Liver (tissue), 9 donors: ENCODE results near the gene ZNF628. TPM values are rescaled to one million over a fixed set of nuclear protein-coding genes. Genes with fewer than 3 reads are reported as not detected.

Experiments
- DNase-seq: peaks from one replicate; pipeline ENCODE4 v3.0.0-alpha.2; 2017; ENCODE audit warnings: low spot score
- H3K27ac ChIP-seq, 2 donors: one replicate each; pipeline ENCODE4 v1.7.0; 2013; ENCODE audit warnings: inconsistent platforms in 2 of 2, low read length in 2 of 2, control low read depth in 1 of 2, low read depth in 1 of 2, mild to moderate bottlenecking in 1 of 2
- H3K27me3 ChIP-seq, 4 donors: one replicate each; pipeline versions ENCODE4 v1.6.1 to v1.7.0; 2013; ENCODE audit warnings: low read length in 3 of 4, inconsistent platforms in 1 of 4, mild to moderate bottlenecking in 1 of 4, moderate library complexity in 1 of 4; ENCODE audit not compliant: control insufficient read depth in 4 of 4, insufficient read depth in 4 of 4
- H3K36me3 ChIP-seq, 4 donors: one replicate each; pipeline versions ENCODE4 v1.6.1 to v1.7.0; 2013; ENCODE audit warnings: low read length in 3 of 4, mild to moderate bottlenecking in 3 of 4, low read depth in 1 of 4, moderate library complexity in 1 of 4; ENCODE audit not compliant: control insufficient read depth in 4 of 4, insufficient read depth in 3 of 4
- H3K4me1 ChIP-seq, 4 donors: one replicate each; pipeline versions ENCODE4 v1.6.1 to v1.7.0; 2013; ENCODE audit warnings: low read length in 3 of 4, mild to moderate bottlenecking in 3 of 4, moderate library complexity in 1 of 4; ENCODE audit not compliant: control insufficient read depth in 4 of 4, insufficient read depth in 4 of 4
- H3K4me3 ChIP-seq, 3 donors: one replicate each; pipeline versions ENCODE4 v1.6.1 to v1.7.0; 2013; ENCODE audit warnings: low read length in 3 of 3, control low read depth in 1 of 3, low read depth in 1 of 3, mild to moderate bottlenecking in 1 of 3
- H3K9ac ChIP-seq, 2 donors: one replicate each; pipeline ENCODE4 v1.7.0; 2013; ENCODE audit warnings: low read length in 2 of 2, mild to moderate bottlenecking in 2 of 2, moderate library complexity in 2 of 2, control low read depth in 1 of 2, low read depth in 1 of 2
- H3K9me3 ChIP-seq, 4 donors: one replicate each; pipeline versions ENCODE4 v1.6.1 to v1.7.0; 2013; ENCODE audit warnings: low read length in 3 of 4; ENCODE audit not compliant: control insufficient read depth in 4 of 4
- EGR1 ChIP-seq, 2 donors: IDR thresholded peaks; 2 replicates each; pipeline ENCODE4 v1.6.1; 2016 to 2018; ENCODE audit warnings: antibody characterized with exemption in 2 of 2, low read depth in 2 of 2
- FOXA1 ChIP-seq: IDR thresholded peaks from 2 replicates; pipeline ENCODE4 v1.6.1; 2016; ENCODE audit warnings: antibody characterized with exemption
- FOXA2 ChIP-seq: IDR thresholded peaks from 2 replicates; pipeline ENCODE4 v1.6.1; 2016; ENCODE audit warnings: antibody characterized with exemption
- HNF4A ChIP-seq, 2 donors: conservative IDR thresholded peaks; 2 replicates each; pipeline ENCODE4 v1.6.1; 2016; ENCODE audit warnings: antibody characterized with exemption in 2 of 2, mild to moderate bottlenecking in 2 of 2
- JUND ChIP-seq, 2 donors: IDR thresholded peaks; 2 replicates each; pipeline ENCODE4 v1.6.1; 2016; ENCODE audit warnings: antibody characterized with exemption in 2 of 2
- NR2F2 ChIP-seq: IDR thresholded peaks from 2 replicates; pipeline ENCODE4 v1.6.1; 2016; ENCODE audit warnings: antibody characterized with exemption
- RAD21 ChIP-seq, 2 donors: IDR thresholded peaks; 2 replicates each; pipeline ENCODE4 v1.6.1; 2016; ENCODE audit warnings: antibody characterized with exemption in 2 of 2, mild to moderate bottlenecking in 2 of 2
- RXRA ChIP-seq, 2 donors: IDR thresholded peaks; 2 replicates each; pipeline ENCODE4 v1.6.1; 2017 to 2018; ENCODE audit warnings: antibody characterized with exemption in 2 of 2, mild to moderate bottlenecking in 1 of 2
- SP1 ChIP-seq: IDR thresholded peaks from 2 replicates; pipeline ENCODE4 v1.6.1; 2018; ENCODE audit warnings: antibody characterized with exemption, mild to moderate bottlenecking
- TAF1 ChIP-seq: conservative IDR thresholded peaks from 2 replicates; pipeline ENCODE4 v1.6.1; 2016; ENCODE audit warnings: antibody characterized with exemption, mild to moderate bottlenecking
- YY1 ChIP-seq: IDR thresholded peaks from 2 replicates; pipeline ENCODE4 v1.6.1; 2016; ENCODE audit warnings: antibody characterized with exemption, mild to moderate bottlenecking
- WGBS: extraction: QIAGEN DNeasy Blood & Tissue Kit; methylation state at CpG from one replicate; pipeline ENCODE4 v1.1.7; 2013; 5-methylcytosine and 5-hydroxymethylcytosine counted together
- polyA plus RNA-seq, 2 donors: library from polyadenylated mRNA; stranded (reverse) in 1 of 2; unstranded in 1 of 2; fragments of 200-250 nt in 1 of 2; fragments of >200 nt in 1 of 2; fragmentation: Nextera tagmentation in 1 of 2; extraction: Ambion mirVana in 1 of 2; gene quantifications; one replicate each; pipeline versions ENCODE4 v1.2.1 to v1.2.3, GENCODE V29; 2013 to 2015
- total RNA-seq, 2 donors: library from RNA; depleted of rRNA; stranded (reverse); fragments of >200 nt; gene quantifications; one replicate each; pipeline ENCODE4 v1.2.3, GENCODE V29; 2014
- TF ChIP-seq, protein P1 (sequence below): IDR thresholded peaks from 2 replicates; pipeline ENCODE4 v1.6.1; 2016; ENCODE audit warnings: antibody characterized with exemption
- TF ChIP-seq, protein P2 (sequence below): fragments of 150-350 bp; IDR thresholded peaks from 2 replicates; pipeline ENCODE4 v1.5.1; 2017; ENCODE audit warnings: improper control_type of control experiment, low read depth, low read length; ENCODE audit not compliant: missing input control
- donor health status: healthy.
- donor health status: healthy.
- donor health status: healthy.
- donor health status: healthy.
- donor health status: healthy.

The ZNF628 gene
- total and polyA plus RNA-seq, 4 donors: 0.99 to 4.4 (median 1.5) TPM

GRCh38 chr19:55434356-55434919, 42.0 kb upstream of the ZNF628 start:
- Histone ChIP-seq H3K27me3 (peaks cover 2 to 16% (median 10%) of the 10 kb centered on the region in 4 donors), H3K4me3 (no peak overlapping the region), H3K9me3 (peaks cover 0 to 2% (median 0%) of the 10 kb centered on the region in 4 donors), H3K4me1 (no peaks in the 10 kb centered on the region), H3K36me3 (no peaks in the 10 kb centered on the region), H3K27ac (no peak overlapping the region), H3K9ac (no peak overlapping the region)
- DNase-seq: no peak
- TF ChIP-seq YY1 (no peak), RAD21 (IDR thresholded peaks at IDR 0.05) (no peak), FOXA1 (no peak), FOXA2 (no peak), HNF4A (conservative IDR thresholded peaks at IDR 0.05) (no peak)
- TF ChIP-seq, protein P1, sequence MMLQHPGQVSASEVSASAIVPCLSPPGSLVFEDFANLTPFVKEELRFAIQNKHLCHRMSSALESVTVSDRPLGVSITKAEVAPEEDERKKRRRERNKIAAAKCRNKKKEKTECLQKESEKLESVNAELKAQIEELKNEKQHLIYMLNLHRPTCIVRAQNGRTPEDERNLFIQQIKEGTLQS: no peak
- WGBS: 89% methylated on average over 4 of the region's 4 CpGs

DNA sequence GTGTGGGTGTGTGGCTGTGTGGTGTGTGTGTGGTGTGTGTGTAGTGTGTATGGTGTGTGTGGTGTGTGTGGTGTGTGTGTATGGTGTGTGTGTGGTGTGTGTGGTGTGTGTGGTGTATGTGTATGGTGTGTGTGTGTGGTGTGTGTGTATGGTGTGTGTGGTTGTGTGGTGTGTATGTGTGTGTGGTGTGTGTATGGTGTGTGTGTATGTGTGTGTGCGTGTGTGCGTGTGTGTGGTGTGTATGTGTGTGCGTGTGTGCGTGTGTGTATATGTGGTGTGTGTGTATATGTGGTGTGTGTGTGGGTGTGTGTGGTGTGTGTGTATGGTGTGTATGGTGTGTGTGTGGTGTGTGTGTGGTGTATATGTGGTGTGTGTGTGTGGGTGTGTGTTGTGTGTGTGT, 41.4 kb upstream of the ZNF628 start:
- no peak overlapping the region for H3K4me3 ChIP-seq
- H3K27ac ChIP-seq: no peak overlapping the region
- DNase-seq: no peak
- H3K36me3 ChIP-seq: no peaks in the 10 kb centered on the region
- no peaks in the 10 kb centered on the region for H3K4me1 ChIP-seq
- no peak for TF ChIP-seq SP1
- no peak for TF ChIP-seq JUND (IDR thresholded peaks at IDR 0.05)
- no peak for TF ChIP-seq FOXA1
- TF ChIP-seq, protein P1: no peak
- TF ChIP-seq EGR1 (IDR thresholded peaks at IDR 0.05; ENCODE audit: low read depth in 2 of 2): no peak
- TF ChIP-seq TAF1: no peak
- no peak for TF ChIP-seq RXRA (IDR thresholded peaks at IDR 0.05)
- H3K27me3 ChIP-seq: peaks cover 2 to 16% (median 11%) of the 10 kb centered on the region in 4 donors
- peaks cover 0 to 2% (median 0%) of the 10 kb centered on the region in 4 donors for H3K9me3 ChIP-seq
- 97% methylated on average over 4 of the region's 4 CpGs for WGBS
- H3K9ac ChIP-seq: no peak overlapping the region

- TF ChIP-seq SP1 (no peak), FOXA1 (no peak), TAF1 (no peak), JUND (IDR thresholded peaks at IDR 0.05) (no peak), NR2F2 (no peak)
- TF ChIP-seq, protein P2, sequence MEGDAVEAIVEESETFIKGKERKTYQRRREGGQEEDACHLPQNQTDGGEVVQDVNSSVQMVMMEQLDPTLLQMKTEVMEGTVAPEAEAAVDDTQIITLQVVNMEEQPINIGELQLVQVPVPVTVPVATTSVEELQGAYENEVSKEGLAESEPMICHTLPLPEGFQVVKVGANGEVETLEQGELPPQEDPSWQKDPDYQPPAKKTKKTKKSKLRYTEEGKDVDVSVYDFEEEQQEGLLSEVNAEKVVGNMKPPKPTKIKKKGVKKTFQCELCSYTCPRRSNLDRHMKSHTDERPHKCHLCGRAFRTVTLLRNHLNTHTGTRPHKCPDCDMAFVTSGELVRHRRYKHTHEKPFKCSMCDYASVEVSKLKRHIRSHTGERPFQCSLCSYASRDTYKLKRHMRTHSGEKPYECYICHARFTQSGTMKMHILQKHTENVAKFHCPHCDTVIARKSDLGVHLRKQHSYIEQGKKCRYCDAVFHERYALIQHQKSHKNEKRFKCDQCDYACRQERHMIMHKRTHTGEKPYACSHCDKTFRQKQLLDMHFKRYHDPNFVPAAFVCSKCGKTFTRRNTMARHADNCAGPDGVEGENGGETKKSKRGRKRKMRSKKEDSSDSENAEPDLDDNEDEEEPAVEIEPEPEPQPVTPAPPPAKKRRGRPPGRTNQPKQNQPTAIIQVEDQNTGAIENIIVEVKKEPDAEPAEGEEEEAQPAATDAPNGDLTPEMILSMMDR: no peak
- H3K36me3 ChIP-seq: no peaks in the 10 kb centered on the region
- DNase-seq: no peak
- WGBS: 40% methylated on average over 8 of the region's 8 CpGs
- peaks cover 0 to 3% (median 1%) of the 10 kb centered on the region in 4 donors for H3K4me1 ChIP-seq
- H3K9me3 ChIP-seq: peaks cover 0 to 2% (median 1%) of the 10 kb centered on the region in 4 donors
- no peak overlapping the region for H3K9ac ChIP-seq
- H3K27me3 ChIP-seq: peaks cover 7 to 23% (median 15%) of the 10 kb centered on the region in 4 donors
- H3K27ac ChIP-seq: no peak overlapping the region
- H3K4me3 ChIP-seq: no peak overlapping the region
These were observed 39.6 kb upstream of the ZNF628 start for GRCh38 chr19:55436847-55437246.
